Esophagus muscularis mucosa (tissue), 4 donors: ENCODE results near the gene PTPRE. TPM values are rescaled to one million over a fixed set of nuclear protein-coding genes. Genes with fewer than 3 reads are reported as not detected.

Experiments
- DNase-seq: peaks from one replicate; pipeline ENCODE4 v3.0.0-alpha.2; 2017; ENCODE audit errors: extremely low spot score
- H3K27ac ChIP-seq, 4 donors: fragments of 200-600 bp; sonication (generic); replicated peaks in 1 of 4; 1 replicate in 3 of 4; 2 replicates in 1 of 4; pipeline ENCODE4 v1.5.1; 2016 to 2019; ENCODE audit warnings: mild to moderate bottlenecking in 1 of 4
- H3K27me3 ChIP-seq, 4 donors: fragments of 200-600 bp; sonication (generic); one replicate each; pipeline versions ENCODE4 v1.5.1 to v1.6.0; 2016 to 2019
- H3K36me3 ChIP-seq, 4 donors: fragments of 200-600 bp; sonication (generic); one replicate each; pipeline ENCODE4 v1.5.1; 2016 to 2019
- H3K4me1 ChIP-seq, 4 donors: fragments of 200-600 bp; sonication (generic); one replicate each; pipeline ENCODE4 v1.5.1; 2016 to 2019
- H3K4me3 ChIP-seq, 4 donors: fragments of 200-600 bp; sonication (generic); 1 replicate in 2 of 4; 2 replicates in 2 of 4; pipeline ENCODE4 v1.5.1; 2016 to 2019; ENCODE audit warnings: mild to moderate bottlenecking in 4 of 4, moderate library complexity in 1 of 4
- H3K9me3 ChIP-seq, 4 donors: fragments of 200-600 bp; sonication (generic); 1 replicate in 3 of 4; 2 replicates in 1 of 4; pipeline ENCODE4 v1.5.1; 2016 to 2019
- EP300 ChIP-seq: sonication (generic); formaldehyde crosslinking; IDR thresholded peaks from one replicate; pipeline ENCODE4 v1.6.1; 2017; ENCODE audit warnings: antibody characterized with exemption
- POLR2A ChIP-seq: fragments of 450-650 bp; IDR thresholded peaks from one replicate; pipeline ENCODE4 v1.6.1; 2017; ENCODE audit warnings: antibody characterized with exemption, moderate library complexity, mild to moderate bottlenecking, low read depth
- POLR2AphosphoS5 ChIP-seq, 2 donors: sonication (generic); formaldehyde crosslinking; IDR thresholded peaks; one replicate each; pipeline ENCODE4 v1.6.1; 2017; ENCODE audit warnings: antibody characterized with exemption in 2 of 2
- WGBS: methylation state at CpG from one replicate; pipeline ENCODE4 v1.1.5; 2018; 5-methylcytosine and 5-hydroxymethylcytosine counted together
- intact Hi-C: fragments of 100-400 bp; cut with DNase I; formaldehyde crosslinking; loops from one replicate; pipeline ENCODE4 v1.15.1; 2023
- total RNA-seq, 4 donors: library from RNA; depleted of rRNA; stranded (reverse); fragments of >200 nt; gene quantifications; one replicate each; pipeline versions ENCODE4 v1.1.0 to v1.2.1, GENCODE V29; 2016
- TF ChIP-seq, protein P1 (sequence below), 3 experiments: fragments of 200-600 bp in 2 of 3; fragments of 450-650 bp in 1 of 3; sonication (generic) in 2 of 3; IDR thresholded peaks; one replicate each; pipeline ENCODE4 v1.5.1; 2017 to 2019; ENCODE audit warnings: antibody characterized with exemption in 3 of 3, mild to moderate bottlenecking in 2 of 3, moderate library complexity in 1 of 3

The PTPRE gene
- total RNA-seq, 4 donors from 2014 or later, result 8.7 to 22.4 (median 13.3) TPM

- DNase-seq, result no peak
- 85% methylated on average over 8 of the region's 10 CpGs for WGBS
- TF ChIP-seq POLR2AphosphoS5 (IDR thresholded peaks at IDR 0.05) (no peak), EP300 (no peak), POLR2A (no peak)
- TF ChIP-seq, protein P1, sequence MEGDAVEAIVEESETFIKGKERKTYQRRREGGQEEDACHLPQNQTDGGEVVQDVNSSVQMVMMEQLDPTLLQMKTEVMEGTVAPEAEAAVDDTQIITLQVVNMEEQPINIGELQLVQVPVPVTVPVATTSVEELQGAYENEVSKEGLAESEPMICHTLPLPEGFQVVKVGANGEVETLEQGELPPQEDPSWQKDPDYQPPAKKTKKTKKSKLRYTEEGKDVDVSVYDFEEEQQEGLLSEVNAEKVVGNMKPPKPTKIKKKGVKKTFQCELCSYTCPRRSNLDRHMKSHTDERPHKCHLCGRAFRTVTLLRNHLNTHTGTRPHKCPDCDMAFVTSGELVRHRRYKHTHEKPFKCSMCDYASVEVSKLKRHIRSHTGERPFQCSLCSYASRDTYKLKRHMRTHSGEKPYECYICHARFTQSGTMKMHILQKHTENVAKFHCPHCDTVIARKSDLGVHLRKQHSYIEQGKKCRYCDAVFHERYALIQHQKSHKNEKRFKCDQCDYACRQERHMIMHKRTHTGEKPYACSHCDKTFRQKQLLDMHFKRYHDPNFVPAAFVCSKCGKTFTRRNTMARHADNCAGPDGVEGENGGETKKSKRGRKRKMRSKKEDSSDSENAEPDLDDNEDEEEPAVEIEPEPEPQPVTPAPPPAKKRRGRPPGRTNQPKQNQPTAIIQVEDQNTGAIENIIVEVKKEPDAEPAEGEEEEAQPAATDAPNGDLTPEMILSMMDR (IDR thresholded peaks at IDR 0.05), result no peak
- Histone ChIP-seq H3K36me3 (peaks cover 0 to 13% (median under 1%) of the 10 kb centered on the region in 4 donors), H3K4me1 (peaks cover 24 to 31% (median 26%) of the 10 kb centered on the region in 4 donors), H3K27ac (peak overlapping the region in 3 of 4 donors; percentile 60 to 71 (median 64)), H3K27me3 (no peaks in the 10 kb centered on the region), H3K4me3 (no peak overlapping the region), H3K9me3 (no peaks in the 10 kb centered on the region)
- intact Hi-C loops, result no loop called here
Measured at GRCh38 chr10:128046953-128047290, 140.0 kb downstream of the PTPRE start.

- DNase-seq, result no peak
- H3K36me3 ChIP-seq, result peaks cover 0 to 17% (median 2%) of the 10 kb centered on the region in 4 donors
- WGBS, result 75% methylated on average over 17 of the region's 17 CpGs
- peak overlapping the region; percentile 29 to 46 (median 32) for H3K4me3 ChIP-seq
- intact Hi-C loops, result no loop called here
- H3K27me3 ChIP-seq, result no peaks in the 10 kb centered on the region
- H3K27ac ChIP-seq, result peak overlapping the region; percentile 39 to 71 (median 62)
- no peaks in the 10 kb centered on the region for H3K9me3 ChIP-seq
- no peak for TF ChIP-seq EP300
- TF ChIP-seq POLR2A, result peak; percentile 48
- peak; percentile 52 to 74 for TF ChIP-seq POLR2AphosphoS5 (IDR thresholded peaks at IDR 0.05)
- TF ChIP-seq, protein P1 (IDR thresholded peaks at IDR 0.05), result no peak
- H3K4me1 ChIP-seq, result peaks cover 24 to 31% (median 26%) of the 10 kb centered on the region in 4 donors
Measured at GRCh38 chr10:128047351-128047750, 140.4 kb downstream of the PTPRE start.

DNA sequence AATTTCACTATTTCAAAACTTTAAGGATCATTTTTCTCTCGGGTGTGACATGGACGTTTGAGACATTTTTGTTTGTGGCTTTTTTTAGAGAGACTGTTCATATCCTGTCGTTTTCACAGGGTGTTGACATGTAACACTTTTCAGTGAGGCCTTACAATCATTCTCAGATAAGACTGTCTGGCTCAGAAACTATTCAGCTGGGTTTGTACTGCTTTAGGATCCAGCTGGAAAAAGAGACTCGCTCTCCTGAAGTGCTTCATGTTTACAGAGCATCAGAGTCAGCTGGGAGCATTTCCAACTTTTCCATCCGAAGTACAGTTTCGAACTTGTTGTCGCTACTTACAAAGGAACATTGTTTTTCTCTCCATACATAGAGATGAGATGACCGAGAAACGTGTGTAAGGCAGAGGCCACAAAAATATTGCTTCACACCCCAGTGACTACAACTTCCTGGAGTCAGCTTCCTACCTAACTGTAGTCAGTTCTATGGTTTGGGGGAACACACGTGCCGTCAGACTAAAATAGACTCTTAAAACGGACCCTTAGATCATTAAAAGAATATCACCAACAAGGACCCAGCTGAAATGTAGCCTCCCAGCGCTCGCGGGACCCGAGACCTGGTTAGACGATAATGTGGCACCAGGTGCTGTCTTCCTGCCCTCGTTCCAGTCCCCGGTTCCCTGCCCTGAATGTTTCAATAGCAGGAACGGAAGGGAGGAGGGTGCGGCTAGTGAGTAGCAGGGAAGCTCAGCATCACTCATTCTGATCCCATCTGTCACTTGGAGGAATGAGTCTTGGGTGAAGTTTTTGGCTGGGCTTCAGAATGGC lies 141.3 kb downstream of the PTPRE start:
- Histone ChIP-seq H3K27ac (peak overlapping the region; percentile 39 to 71 (median 62)), H3K4me3 (peak overlapping the region; percentile 29 to 46 (median 32)), H3K36me3 (peaks cover 0 to 26% (median 2%) of the 10 kb centered on the region in 4 donors), H3K27me3 (no peaks in the 10 kb centered on the region), H3K4me1 (peaks cover 24 to 31% (median 26%) of the 10 kb centered on the region in 4 donors), H3K9me3 (no peaks in the 10 kb centered on the region)
- TF ChIP-seq EP300 (no peak), POLR2A (no peak), POLR2AphosphoS5 (IDR thresholded peaks at IDR 0.05) (no peak)
- TF ChIP-seq, protein P1 (IDR thresholded peaks at IDR 0.05), result no peak
- intact Hi-C loops, result no loop called here
- 56% methylated on average over 21 of the region's 21 CpGs for WGBS
- no peak for DNase-seq

- peak overlapping the region; percentile 37 to 71 (median 52) for H3K27ac ChIP-seq
- peaks cover 0 to 29% (median 2%) of the 10 kb centered on the region in 4 donors for H3K36me3 ChIP-seq
- H3K27me3 ChIP-seq, result no peaks in the 10 kb centered on the region
- peak overlapping the region; percentile 29 to 46 (median 32) for H3K4me3 ChIP-seq
- TF ChIP-seq POLR2AphosphoS5 (IDR thresholded peaks at IDR 0.05) (no peak), POLR2A (no peak), EP300 (no peak)
- TF ChIP-seq, protein P1 (IDR thresholded peaks at IDR 0.05), result no peak
- H3K9me3 ChIP-seq, result no peaks in the 10 kb centered on the region
- intact Hi-C loops, result no loop called here
- no peak for DNase-seq
- H3K4me1 ChIP-seq, result peaks cover 24 to 29% (median 26%) of the 10 kb centered on the region in 4 donors
- 80% methylated on average over 6 of the region's 6 CpGs for WGBS
Measured at GRCh38 chr10:128048819-128049210, 141.9 kb downstream of the PTPRE start.
